GM20431 (cell line): ENCODE results near the gene AGTRAP.

Experiments
- in situ Hi-C: fragments of 300-500 bp; cut with MseI, MboI; formaldehyde crosslinking; loops from one replicate; pipeline ENCODE4 v1.15.0; 2020; ENCODE audit warnings: low sequenced_read_pairs; ENCODE audit not compliant: unreplicated experiment

The AGTRAP gene

GRCh38 chr1:11735854-11736745 lies at the start of gene AGTRAP:
AGTRAP (plus strand) TSS chr1:11736136; CDS start chr1:11736209, 73 bp downstream.
- in situ Hi-C loops: no loop called here

- in situ Hi-C loops: no loop called here
Observed at GRCh38 chr1:11688506-11688905, 47.4 kb upstream of the AGTRAP start.

GRCh38 chr1:11690397-11691301 lies 45.3 kb upstream of the AGTRAP start:
- in situ Hi-C loops: no loop called here

- in situ Hi-C loops: no loop called here
Observed at GRCh38 chr1:11691302-11691914, 44.5 kb upstream of the AGTRAP start, which contains the start of gene DRAXIN. DRAXIN (plus strand) TSS chr1:11691710; CDS start chr1:11706259, 14,549 bp downstream.

- in situ Hi-C loops: no loop called here
Observed at GRCh38 chr1:11691928-11692711, 43.8 kb upstream of the AGTRAP start.

- in situ Hi-C loops: no loop called here
Observed at GRCh38 chr1:11693024-11693590, 42.8 kb upstream of the AGTRAP start.

- in situ Hi-C loops: no loop called here
Observed at GRCh38 chr1:11693917-11694316, 42.0 kb upstream of the AGTRAP start.

GRCh38 chr1:11695861-11696260 lies 40.1 kb upstream of the AGTRAP start:
- in situ Hi-C loops: no loop called here

GRCh38 chr1:11697188-11697892 lies 38.6 kb upstream of the AGTRAP start:
- in situ Hi-C loops: no loop called here

- in situ Hi-C loops: no loop called here
Observed at GRCh38 chr1:11697893-11698210, 38.1 kb upstream of the AGTRAP start.

GRCh38 chr1:11700601-11701467 lies 35.1 kb upstream of the AGTRAP start:
- in situ Hi-C loops: no loop called here

GRCh38 chr1:11701551-11701961 lies 34.4 kb upstream of the AGTRAP start:
- in situ Hi-C loops: no loop called here

- in situ Hi-C loops: no loop called here
Observed at GRCh38 chr1:11701981-11702803, 33.7 kb upstream of the AGTRAP start.

GRCh38 chr1:11703357-11704193 lies 32.4 kb upstream of the AGTRAP start:
- in situ Hi-C loops: no loop called here

- in situ Hi-C loops: no loop called here
Observed at GRCh38 chr1:11704194-11704529, 31.8 kb upstream of the AGTRAP start.

- in situ Hi-C loops: no loop called here
Observed at GRCh38 chr1:11704691-11705475, 31.1 kb upstream of the AGTRAP start.
